ENCODE results near the gene OR13J1. TPM values are rescaled to one million over a fixed set of nuclear protein-coding genes. Genes with fewer than 3 reads are reported as not detected.

OR13J1 gene
- total RNA-seq, 1 experiment from 2014 or later = not detected

GRCh38 chr9:35907711-35908503 is 37.7 kb upstream of the OR13J1 start:
- no TSS peak for BruUV-seq (replicated peaks)
- intact Hi-C loops (cut with micrococcal nuclease; ENCODE audit: unreplicated experiment) = no loop called here
- H3K27ac ChIP-seq (ENCODE audit: low read length) = peak overlapping the region; percentile 78
- ATAC-seq (peak; percentile 52), DNase-seq (ENCODE audit: low read depth, low spot score) (no peak)
- ChIA-PET CTCF (interaction anchor here (0.7 kb wide), 1 partner anchor 26 kb away, joined by 3 read pairs; no protein-coding TSS in a partner anchor), POLR2A (no interaction called here)
- TF ChIP-seq REST (IDR thresholded peaks at IDR 0.05; ENCODE audit: insufficient read depth in 1 of 2, low read depth in 2 of 2, low read length in 1 of 2) (no peak), SIN3A (IDR thresholded peaks at IDR 0.05; ENCODE audit: borderline replicate concordance, insufficient read depth, low read depth, low read length) (no peak)
- in situ Hi-C loops (cut with HindIII; ENCODE audit: low pct_unique_long_range_greater_than_20kb, low sequenced_read_pairs) = no loop called here
- H3K27me3 ChIP-seq (ENCODE audit: control insufficient read depth, insufficient read depth, low read length) = no peaks in the 10 kb centered on the region
- H3K9me3 ChIP-seq (ENCODE audit: control insufficient read depth, insufficient read depth, low read depth, low read length) = no peaks in the 10 kb centered on the region
- H3K4me3 ChIP-seq (ENCODE audit: low read depth in 2 of 2, low read length in 2 of 2) = no peak overlapping the region; a peak in 1 of 4 replicates
- H3K36me3 ChIP-seq (ENCODE audit: control insufficient read depth, insufficient read depth, low read length) = no peaks in the 10 kb centered on the region
- peaks cover 70% of the 10 kb centered on the region for H3K4me1 ChIP-seq (ENCODE audit: control insufficient read depth, insufficient read depth, low read length)

- Histone ChIP-seq H3K4me3 (ENCODE audit: low read depth in 2 of 2, low read length in 2 of 2) (no peak overlapping the region), H3K4me1 (ENCODE audit: control insufficient read depth, insufficient read depth, low read length) (peaks cover 77% of the 10 kb centered on the region), H3K27ac (ENCODE audit: low read length) (peak overlapping the region; percentile 78), H3K9me3 (ENCODE audit: control insufficient read depth, insufficient read depth, low read depth, low read length) (no peaks in the 10 kb centered on the region), H3K27me3 (ENCODE audit: control insufficient read depth, insufficient read depth, low read length) (no peaks in the 10 kb centered on the region), H3K36me3 (ENCODE audit: control insufficient read depth, insufficient read depth, low read length) (no peaks in the 10 kb centered on the region)
- TF ChIP-seq REST (IDR thresholded peaks at IDR 0.05; ENCODE audit: insufficient read depth in 1 of 2, low read depth in 2 of 2, low read length in 1 of 2) (no peak), CTCF (IDR thresholded peaks at IDR 0.05) (no peak), TCF7L2 (IDR thresholded peaks at IDR 0.05; ENCODE audit: low read depth, low read length) (no peak), POLR2AphosphoS5 (IDR thresholded peaks at IDR 0.05; ENCODE audit: low read depth, low read length) (no peak), SIN3A (IDR thresholded peaks at IDR 0.05; ENCODE audit: borderline replicate concordance, insufficient read depth, low read depth, low read length) (no peak)
- CTCF ChIA-PET = interaction anchor here (0.7 kb wide), 1 partner anchor 25 kb away, joined by 3 read pairs; no protein-coding TSS in a partner anchor
- POLR2A ChIA-PET = no interaction called here
- BruUV-seq (replicated peaks) = no TSS peak
- in situ Hi-C loops (cut with HindIII; ENCODE audit: low pct_unique_long_range_greater_than_20kb, low sequenced_read_pairs) = no loop called here
- intact Hi-C loops (cut with micrococcal nuclease; ENCODE audit: unreplicated experiment) = no loop called here
- no peak for DNase-seq (ENCODE audit: low read depth, low spot score)
- ATAC-seq = peak; percentile 15; the same call in 1 of the 2 replicates
These were observed 36.9 kb upstream of the OR13J1 start for GRCh38 chr9:35906923-35907699.

Data from Panc1 (cell line).